Cortex of kidney (tissue), 1 donor: ENCODE measurements around the gene IGSF10.

Source experiments
- DNase-seq: peaks from one replicate; lab custom pipeline; 2025; lab: John Stamatoyannopoulos, UW

Gene IGSF10

GRCh38 chr3:151460228-151460627 lies 633 bp downstream of the IGSF10 start:
- DNase-seq, result no peak

DNA sequence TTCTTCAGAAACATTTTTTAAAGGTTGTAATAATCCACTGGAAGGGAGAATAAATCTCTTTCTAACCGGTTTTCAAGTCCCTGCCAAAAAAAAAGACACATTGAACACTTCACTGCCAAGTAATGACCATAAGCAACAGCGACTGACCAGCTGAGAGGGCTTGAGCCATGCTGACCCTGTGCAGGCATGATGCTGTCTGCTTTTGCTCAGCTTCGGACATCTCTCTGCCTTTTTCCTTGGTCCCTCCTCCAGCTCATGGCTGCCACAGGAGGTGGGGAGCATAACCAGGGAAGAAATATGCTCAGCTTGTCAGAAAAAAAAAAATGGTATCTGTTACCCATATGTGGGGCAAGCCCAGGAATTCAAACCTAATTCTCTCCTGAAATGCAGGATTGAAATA lies 1.5 kb downstream of the IGSF10 start:
- no peak for DNase-seq

GRCh38 chr3:151456065-151456464 lies 4.8 kb downstream of the IGSF10 start:
- DNase-seq, result no peak

DNA sequence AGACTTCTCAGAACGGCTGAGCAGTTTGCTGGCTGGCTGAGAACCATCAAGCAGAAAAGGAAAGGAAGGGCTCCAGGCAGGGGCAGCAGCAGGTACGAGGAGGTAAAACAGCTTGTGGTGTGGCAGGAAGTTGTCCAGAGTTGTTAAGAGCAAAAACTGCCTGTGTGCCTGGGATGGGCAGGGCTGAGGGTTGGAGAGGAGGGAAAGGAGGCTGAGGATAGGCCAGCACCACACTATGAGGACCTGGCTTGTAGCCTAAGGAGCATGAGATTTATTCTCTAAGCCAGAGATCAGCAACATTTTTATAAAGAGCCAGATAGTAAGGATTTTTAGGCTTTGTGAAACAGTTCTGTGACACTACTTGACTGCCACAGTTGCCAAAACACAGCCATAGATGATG lies 8.0 kb downstream of the IGSF10 start:
- no peak for DNase-seq

DNA sequence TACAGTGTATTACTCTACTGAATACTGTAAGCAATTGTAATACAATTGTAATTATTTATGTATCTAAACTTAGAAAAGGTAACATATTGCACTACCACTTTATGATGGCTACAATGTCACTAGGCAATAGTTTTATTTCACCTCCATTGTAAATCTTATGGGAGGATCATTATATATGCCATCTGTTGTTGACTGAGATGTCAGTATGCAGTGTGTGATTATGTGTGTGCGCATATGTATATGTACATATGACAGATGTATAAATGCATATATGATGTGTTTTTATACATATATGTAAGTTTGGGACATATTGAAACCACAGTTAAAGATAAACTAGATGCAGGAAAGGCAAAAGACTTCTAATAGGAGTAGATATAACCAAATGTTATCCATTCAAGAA lies 8.5 kb downstream of the IGSF10 start:
- DNase-seq, result no peak

GRCh38 chr3:151446002-151446340 lies 14.9 kb downstream of the IGSF10 start:
- DNase-seq, result no peak

DNA sequence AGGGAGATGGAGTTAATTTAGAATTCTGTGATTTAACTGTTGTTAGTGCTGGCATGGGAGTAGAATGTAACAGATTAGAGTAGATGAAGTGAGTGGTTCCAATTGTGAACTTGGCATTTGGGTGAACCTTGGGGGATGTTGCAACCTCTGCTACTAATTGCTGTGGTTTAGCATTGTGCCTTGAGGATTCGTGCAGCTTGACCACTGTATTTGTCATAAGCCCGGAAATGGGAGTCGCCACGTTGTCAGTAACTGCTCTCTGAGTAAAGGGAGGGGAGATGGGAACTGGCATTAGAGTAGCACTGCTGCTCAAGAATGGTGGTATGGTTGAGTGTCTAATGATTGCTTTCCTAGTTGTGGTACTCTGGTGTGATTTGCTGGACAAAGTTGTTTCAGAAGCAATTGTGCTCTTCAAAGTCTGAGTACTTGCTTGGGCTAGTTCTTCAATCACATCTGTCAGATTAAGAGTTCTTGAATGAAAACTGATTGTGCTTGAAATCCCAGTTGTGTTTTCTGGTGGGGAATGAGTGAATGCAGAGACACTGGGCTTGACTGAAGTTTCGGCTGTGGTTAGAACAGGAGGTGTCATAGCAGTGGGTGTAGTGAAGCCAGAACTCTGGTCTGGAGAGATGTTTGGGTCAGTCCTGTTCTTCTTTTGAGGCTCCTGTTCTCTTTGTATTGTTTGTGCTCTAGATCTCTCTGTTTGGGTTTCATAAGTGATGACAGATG lies 15.4 kb downstream of the IGSF10 start:
- DNase-seq, result no peak

DNA sequence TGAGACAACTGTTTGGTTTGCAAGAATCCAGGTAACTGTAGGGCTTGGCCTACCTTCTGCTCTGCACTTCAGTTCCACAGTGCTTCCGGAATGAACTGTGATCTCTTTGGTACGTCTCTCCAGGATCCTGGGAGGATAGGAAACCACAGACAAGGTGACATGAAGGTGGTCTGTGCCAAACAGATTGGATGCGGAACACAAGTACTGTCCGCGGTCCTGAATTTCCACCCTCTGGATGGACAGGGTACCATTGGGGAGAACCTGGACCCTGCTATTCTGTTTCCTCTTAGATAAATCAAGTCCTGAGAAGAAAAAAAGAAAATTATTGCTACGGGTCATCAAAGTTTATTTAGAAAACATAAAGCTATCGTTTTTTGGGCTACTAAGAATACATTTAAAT lies 17.3 kb downstream of the IGSF10 start:
- no peak for DNase-seq

GRCh38 chr3:151440940-151441339 lies 19.9 kb downstream of the IGSF10 start:
- DNase-seq, result no peak

- DNase-seq, result no peak
These were observed 21.2 kb downstream of the IGSF10 start for GRCh38 chr3:151439652-151440125.

GRCh38 chr3:151437906-151438305 lies 23.0 kb downstream of the IGSF10 start:
- DNase-seq, result no peak

DNA sequence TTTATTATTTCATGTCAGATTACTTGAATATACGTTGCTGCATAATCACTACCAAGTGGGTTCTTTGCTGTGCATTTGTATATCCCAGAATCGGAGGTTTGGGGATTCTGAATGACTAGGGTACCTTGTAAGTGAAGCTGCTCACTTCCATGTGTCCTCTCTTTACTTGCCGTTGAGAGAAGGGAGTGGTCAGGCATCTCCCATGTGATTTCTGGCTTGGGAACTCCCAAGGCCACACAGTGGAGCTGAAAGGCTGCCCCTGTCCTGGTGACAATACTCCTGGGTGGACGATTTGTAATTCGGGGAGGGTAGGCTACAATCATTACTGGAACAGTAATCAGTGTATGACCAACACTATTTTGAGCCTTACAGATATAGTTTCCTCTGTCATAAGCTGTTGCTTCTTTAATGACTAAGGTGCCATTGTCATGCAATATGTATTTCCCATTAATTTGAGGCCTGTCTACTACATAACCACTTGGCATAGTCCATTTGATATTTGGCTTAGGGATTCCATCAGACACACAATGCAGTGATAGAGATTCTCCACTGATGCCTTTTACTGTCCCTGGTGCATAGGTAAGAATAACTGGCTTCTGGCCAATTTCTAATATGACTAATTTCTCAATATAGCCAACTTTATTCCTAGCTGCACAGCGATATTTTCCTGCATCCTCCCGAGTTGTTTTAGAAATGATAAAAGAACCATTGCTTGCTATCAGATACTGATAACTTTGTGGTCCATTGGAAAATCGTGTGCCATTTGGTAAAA lies 24.0 kb downstream of the IGSF10 start:
- DNase-seq, result no peak

DNA sequence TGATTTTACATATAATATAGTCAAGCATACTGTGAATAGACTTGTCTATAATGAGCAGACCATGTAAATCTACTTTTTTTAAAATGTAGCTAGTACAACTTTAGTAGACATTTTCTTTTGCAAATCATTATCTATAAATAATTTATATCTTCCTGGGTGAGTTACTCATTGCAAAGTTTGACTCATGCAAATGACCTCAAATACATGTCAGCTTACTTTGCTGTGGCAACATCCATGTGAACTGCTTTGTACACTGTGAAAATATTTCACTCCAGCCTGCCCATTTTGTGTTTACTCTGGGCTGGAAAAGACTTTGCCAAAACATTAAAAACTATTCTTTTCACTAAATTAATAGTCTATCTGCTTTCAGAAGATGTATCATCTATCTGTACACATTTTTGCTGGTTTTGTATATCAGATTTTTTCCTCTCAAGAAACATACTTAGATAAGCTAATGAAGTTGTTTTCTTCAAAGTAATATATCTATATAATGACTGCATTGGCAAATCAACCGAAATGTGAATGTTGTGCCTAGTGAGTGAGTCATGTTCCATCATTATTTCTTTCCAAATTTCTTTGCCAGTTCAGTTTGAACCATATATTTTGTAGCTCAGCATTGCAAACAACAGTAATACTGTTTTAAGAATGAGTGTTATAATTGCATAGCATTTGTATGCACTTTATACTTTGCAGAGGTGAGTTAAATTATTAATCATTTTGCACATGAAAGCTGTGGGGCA lies 26.5 kb downstream of the IGSF10 start:
- no peak for DNase-seq

DNA sequence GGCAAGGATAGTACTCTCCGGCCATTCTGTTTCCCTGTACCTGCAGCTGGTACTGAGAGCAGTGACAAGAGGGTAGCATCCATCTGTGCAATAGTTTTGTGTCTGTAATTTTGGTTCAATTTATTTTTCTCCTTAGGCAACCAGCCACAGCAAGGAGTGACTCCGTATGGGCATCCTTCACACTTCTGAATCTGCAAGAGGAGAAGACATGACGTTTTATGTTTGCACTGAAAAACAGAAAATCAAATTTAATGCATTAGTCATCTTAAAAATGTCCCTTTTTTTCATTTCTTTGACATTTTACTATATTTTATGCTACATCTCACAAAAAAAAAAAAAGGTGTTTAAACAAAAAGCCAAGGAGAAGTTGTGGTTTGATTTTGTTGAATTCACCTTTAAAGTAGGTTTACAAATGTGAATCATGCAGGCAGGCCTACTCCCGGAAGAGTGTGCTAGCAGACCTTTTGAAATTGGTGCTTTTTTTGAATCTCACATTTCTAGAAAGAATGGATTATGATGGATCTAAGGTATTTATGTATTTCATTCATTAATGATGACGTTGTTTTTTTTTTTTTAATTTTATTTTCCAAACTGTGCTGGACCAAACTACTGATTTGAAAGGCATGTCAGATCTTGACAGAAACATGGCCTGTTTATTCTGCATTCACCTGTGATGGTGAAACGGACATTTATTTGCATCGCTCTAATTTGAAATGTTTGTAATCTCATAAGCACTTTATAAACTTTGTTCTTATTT lies 28.1 kb downstream of the IGSF10 start:
- no peak for DNase-seq

DNA sequence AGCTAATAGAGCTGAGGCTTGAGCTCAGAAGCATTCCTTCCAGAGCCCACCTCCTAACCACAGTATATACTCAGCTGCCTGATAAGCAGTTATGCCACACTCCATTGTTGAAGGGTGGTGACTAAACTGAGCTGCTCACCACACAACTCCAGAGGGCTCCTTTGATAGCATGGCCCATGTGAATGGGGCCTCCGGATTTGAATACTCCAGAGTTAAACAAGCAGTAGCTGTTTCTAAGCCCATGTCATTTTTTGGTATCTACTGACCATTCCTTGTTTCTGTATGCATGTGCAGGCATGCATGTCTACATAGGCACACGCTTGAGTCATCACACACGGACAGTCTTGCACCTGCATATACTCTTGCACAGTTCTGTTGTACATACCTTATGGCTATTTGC lies 28.9 kb downstream of the IGSF10 start:
- no peak for DNase-seq

- no peak for DNase-seq
These were observed 29.9 kb downstream of the IGSF10 start for GRCh38 chr3:151430821-151431484.

DNA sequence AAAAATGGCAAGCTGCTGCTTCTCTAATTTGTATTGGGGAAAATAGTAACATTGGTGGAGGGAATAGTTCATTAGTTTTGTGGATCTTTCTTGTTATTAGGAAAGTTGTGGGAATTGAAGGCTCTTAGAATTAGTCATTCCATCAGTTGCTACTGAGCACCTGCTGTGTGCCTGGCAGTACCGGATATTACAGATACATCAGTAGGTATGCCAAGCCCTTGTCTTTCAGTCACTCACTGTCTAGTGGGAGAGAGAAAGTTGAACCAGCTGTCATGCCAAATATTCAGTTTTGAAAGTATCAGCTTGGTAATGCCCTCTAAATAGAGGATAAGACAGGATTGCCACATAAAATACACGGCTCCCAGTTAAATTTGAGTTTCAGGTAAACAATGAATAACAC lies 32.5 kb downstream of the IGSF10 start:
- no peak for DNase-seq

GRCh38 chr3:151426341-151426657 lies 34.6 kb downstream of the IGSF10 start:
- no peak for DNase-seq

- DNase-seq, result no peak
These were observed 35.1 kb downstream of the IGSF10 start for GRCh38 chr3:151425627-151426340.

DNA sequence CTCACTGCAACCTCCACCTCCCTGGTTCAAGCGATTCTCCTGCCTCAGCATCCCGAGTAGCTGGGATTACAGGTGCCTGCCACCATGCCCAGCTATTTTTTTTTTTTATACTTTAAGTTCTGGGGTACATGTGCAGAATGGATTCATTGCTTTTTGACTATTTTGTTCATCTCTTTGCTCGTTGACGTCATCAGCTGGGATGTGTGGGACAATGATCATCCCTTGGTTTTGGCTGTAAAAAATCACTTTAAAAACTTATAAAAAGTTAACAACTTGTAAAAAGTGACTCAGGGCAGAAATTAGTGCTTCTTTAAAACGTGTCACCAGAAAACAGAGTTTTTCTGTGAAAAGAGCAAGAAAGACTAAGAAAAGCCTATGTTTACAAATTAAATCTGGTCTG lies 37.8 kb downstream of the IGSF10 start:
- DNase-seq, result no peak

DNA sequence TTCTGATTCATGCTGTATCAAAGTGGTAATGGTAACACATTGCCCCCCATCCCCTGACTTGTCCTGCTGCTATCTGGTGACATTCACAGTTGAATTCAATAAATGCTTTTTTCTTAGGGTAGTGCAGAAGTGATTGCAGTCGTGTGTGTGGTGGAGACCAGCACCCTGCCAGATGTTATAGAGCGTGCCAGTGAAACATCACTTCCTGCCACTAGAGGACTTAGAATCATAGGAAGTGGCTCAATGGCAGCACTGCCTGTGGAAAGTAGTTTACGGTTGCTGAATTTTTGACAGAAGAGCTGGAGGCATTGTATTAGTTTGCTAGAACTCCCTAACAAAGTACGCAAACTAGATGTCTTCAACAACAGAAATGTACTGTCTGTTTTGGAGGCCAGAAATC lies 38.9 kb downstream of the IGSF10 start:
- no peak for DNase-seq
